GM12874 (cell line): ENCODE results near the gene RNASEL.

Experiments used
- CTCF ChIP-seq: IDR thresholded peaks from 2 replicates; pipeline ENCODE4 v1.5.1; 2011; ENCODE audit warnings: low read depth, mild to moderate bottlenecking, control low read depth, low read length, moderate library complexity; ENCODE audit not compliant: insufficient read depth

RNASEL gene

GRCh38 chr1:182608845-182609610, 20.0 kb upstream of the RNASEL start:
- TF ChIP-seq CTCF = no peak

GRCh38 chr1:182608236-182608635, 19.2 kb upstream of the RNASEL start:
- TF ChIP-seq CTCF = no peak

- no peak for TF ChIP-seq CTCF
Measured at GRCh38 chr1:182607566-182607965, 18.5 kb upstream of the RNASEL start.

- TF ChIP-seq CTCF = no peak
Measured at GRCh38 chr1:182604175-182605164, 15.4 kb upstream of the RNASEL start, which contains the start of gene RGS16. TSS of gene RGS16 (minus strand) at chr1:182604389. CDS start at chr1:182604259, 130 bp downstream.

- no peak for TF ChIP-seq CTCF
Measured at GRCh38 chr1:182603646-182604174, 14.7 kb upstream of the RNASEL start.

GRCh38 chr1:182602935-182603645, 14.0 kb upstream of the RNASEL start:
- TF ChIP-seq CTCF = no peak
